ENCODE data around the gene FALEC.
"Not testable (repeated sequence)": the region's sequence is repeated elsewhere in the genome, so short reads cannot be mapped to it uniquely, and the experiment has no call there.

The FALEC gene

GRCh38 chr1:150560576-150561253 lies 45.2 kb downstream of the FALEC start:
- DNase-seq, result peak; percentile 82

GRCh38 chr1:150561254-150561973 lies 45.9 kb downstream of the FALEC start:
- DNase-seq, result no peak

- peak; percentile 65 for DNase-seq
Observed at GRCh38 chr1:150561974-150562445, 46.5 kb downstream of the FALEC start.

GRCh38 chr1:150562446-150563339 lies 47.1 kb downstream of the FALEC start:
- no peak for DNase-seq

- DNase-seq, result peak; percentile 17
Observed at GRCh38 chr1:150563340-150564038, 47.9 kb downstream of the FALEC start.

GRCh38 chr1:150564051-150564991 lies 48.8 kb downstream of the FALEC start:
- DNase-seq, result no peak

GRCh38 chr1:150565240-150565991 lies 49.9 kb downstream of the FALEC start:
- not testable (repeated sequence) for DNase-seq

GRCh38 chr1:150566589-150567340 lies 51.2 kb downstream of the FALEC start:
- no peak for DNase-seq

- no peak for DNase-seq
Observed at GRCh38 chr1:150567341-150567716, 51.8 kb downstream of the FALEC start.

GRCh38 chr1:150567717-150568593 lies 52.4 kb downstream of the FALEC start:
- DNase-seq, result peak; percentile 54

- no peak for DNase-seq
Observed at GRCh38 chr1:150568594-150568966, 53.0 kb downstream of the FALEC start.

- no peak for DNase-seq
Observed at GRCh38 chr1:150572918-150573647, 57.5 kb downstream of the FALEC start.

GRCh38 chr1:150573648-150574071 lies 58.1 kb downstream of the FALEC start:
- not testable (repeated sequence) for DNase-seq

- no peak for DNase-seq
Observed at GRCh38 chr1:150574260-150575071, 58.9 kb downstream of the FALEC start.

GRCh38 chr1:150575072-150575489 lies 59.5 kb downstream of the FALEC start:
- no peak for DNase-seq

- no peak for DNase-seq
Observed at GRCh38 chr1:150575518-150576366, 60.2 kb downstream of the FALEC start.

Measured in NCI-H1092 (cell line).